IPS-18c (cell line): ENCODE data around the gene PTPRK.

ENCODE experiments used
- H3K4me3 ChIP-seq: 2 replicates; pipeline ENCODE4 v1.7.0; 2013; ENCODE audit warnings: low read depth, mild to moderate bottlenecking, low read length, moderate library complexity; ENCODE audit not compliant: insufficient read depth
- H3K9me3 ChIP-seq: one replicate; pipeline ENCODE4 v1.6.1; 2013; ENCODE audit warnings: mild to moderate bottlenecking, low read length, moderate library complexity; ENCODE audit not compliant: control insufficient read depth, insufficient read depth

The PTPRK gene

GRCh38 chr6:127954082-127954481 lies 566.3 kb downstream of the PTPRK start:
- no peak overlapping the region for H3K4me3 ChIP-seq
- H3K9me3 ChIP-seq = no peaks in the 10 kb centered on the region

GRCh38 chr6:127952831-127953230 lies 567.6 kb downstream of the PTPRK start:
- H3K9me3 ChIP-seq = no peaks in the 10 kb centered on the region
- H3K4me3 ChIP-seq = no peak overlapping the region

GRCh38 chr6:127952176-127952575 lies 568.2 kb downstream of the PTPRK start:
- no peak overlapping the region for H3K4me3 ChIP-seq
- H3K9me3 ChIP-seq = no peaks in the 10 kb centered on the region

GRCh38 chr6:127951172-127951917 lies 569.1 kb downstream of the PTPRK start:
- no peak overlapping the region for H3K4me3 ChIP-seq
- no peaks in the 10 kb centered on the region for H3K9me3 ChIP-seq

GRCh38 chr6:127950566-127951145 lies 569.7 kb downstream of the PTPRK start:
- Histone ChIP-seq H3K9me3 (no peaks in the 10 kb centered on the region), H3K4me3 (no peak overlapping the region)

GRCh38 chr6:127949251-127949650 lies 571.1 kb downstream of the PTPRK start:
- no peaks in the 10 kb centered on the region for H3K9me3 ChIP-seq
- H3K4me3 ChIP-seq = no peak overlapping the region

GRCh38 chr6:127946388-127946787 lies 574.0 kb downstream of the PTPRK start:
- H3K9me3 ChIP-seq = no peaks in the 10 kb centered on the region
- no peak overlapping the region for H3K4me3 ChIP-seq

GRCh38 chr6:127945434-127946097 lies 574.8 kb downstream of the PTPRK start:
- Histone ChIP-seq H3K9me3 (no peaks in the 10 kb centered on the region), H3K4me3 (no peak overlapping the region)

- Histone ChIP-seq H3K9me3 (no peaks in the 10 kb centered on the region), H3K4me3 (no peak overlapping the region)
Measured at GRCh38 chr6:127941228-127941627, 579.2 kb downstream of the PTPRK start.

- Histone ChIP-seq H3K9me3 (no peaks in the 10 kb centered on the region), H3K4me3 (no peak overlapping the region)
Measured at GRCh38 chr6:127939442-127940066, 580.8 kb downstream of the PTPRK start.

GRCh38 chr6:127938701-127939100 lies 581.7 kb downstream of the PTPRK start:
- no peaks in the 10 kb centered on the region for H3K9me3 ChIP-seq
- no peak overlapping the region for H3K4me3 ChIP-seq

- Histone ChIP-seq H3K9me3 (no peaks in the 10 kb centered on the region), H3K4me3 (no peak overlapping the region)
Measured at GRCh38 chr6:127937747-127938146, 582.7 kb downstream of the PTPRK start.

- Histone ChIP-seq H3K9me3 (no peaks in the 10 kb centered on the region), H3K4me3 (no peak overlapping the region)
Measured at GRCh38 chr6:127937102-127937501, 583.3 kb downstream of the PTPRK start.

GRCh38 chr6:127934956-127935355 lies 585.4 kb downstream of the PTPRK start:
- Histone ChIP-seq H3K4me3 (no peak overlapping the region), H3K9me3 (no peaks in the 10 kb centered on the region)

- Histone ChIP-seq H3K9me3 (no peaks in the 10 kb centered on the region), H3K4me3 (no peak overlapping the region)
Measured at GRCh38 chr6:127933852-127934840, 586.3 kb downstream of the PTPRK start.

- Histone ChIP-seq H3K4me3 (no peak overlapping the region), H3K9me3 (no peaks in the 10 kb centered on the region)
Measured at GRCh38 chr6:127933137-127933536, 587.3 kb downstream of the PTPRK start.

GRCh38 chr6:127932708-127933107 lies 587.7 kb downstream of the PTPRK start:
- Histone ChIP-seq H3K4me3 (no peak overlapping the region), H3K9me3 (no peaks in the 10 kb centered on the region)
